HG03025 (cell line): ENCODE measurements around the gene MRM3.
"Not testable (repeated sequence)": the region's sequence is repeated elsewhere in the genome, so short reads cannot be mapped to it uniquely, and the experiment has no call there.

ENCODE experiments used
- ATAC-seq: cut with Tn5 transposase; IDR thresholded peaks from one replicate; pipeline ENCODE4 v1.9.1; 2021; ENCODE audit warnings: mild to moderate bottlenecking, moderate library complexity; ENCODE audit not compliant: unreplicated experiment, low FRiP score

The MRM3 gene

DNA sequence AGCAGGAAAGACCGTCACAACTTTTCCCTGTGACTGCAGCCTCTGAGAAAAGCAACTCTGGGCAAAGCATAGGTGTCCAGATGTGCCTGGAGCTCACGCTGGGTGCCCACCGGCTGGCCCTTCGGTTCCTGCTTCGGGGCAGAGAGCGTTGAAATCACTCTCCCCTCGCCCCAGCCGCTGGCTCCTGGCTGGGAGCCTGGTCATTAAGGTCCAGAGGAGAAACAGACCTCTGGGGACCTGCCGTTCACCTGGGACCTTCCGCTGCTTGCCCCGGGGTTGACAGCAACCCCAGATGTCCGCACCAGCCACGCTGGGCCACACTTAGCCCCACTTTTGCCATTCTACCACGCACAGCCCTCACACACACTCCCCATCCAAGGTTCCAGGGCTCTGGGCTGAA is 13.1 kb downstream of the MRM3 start:
- no peak for ATAC-seq

DNA sequence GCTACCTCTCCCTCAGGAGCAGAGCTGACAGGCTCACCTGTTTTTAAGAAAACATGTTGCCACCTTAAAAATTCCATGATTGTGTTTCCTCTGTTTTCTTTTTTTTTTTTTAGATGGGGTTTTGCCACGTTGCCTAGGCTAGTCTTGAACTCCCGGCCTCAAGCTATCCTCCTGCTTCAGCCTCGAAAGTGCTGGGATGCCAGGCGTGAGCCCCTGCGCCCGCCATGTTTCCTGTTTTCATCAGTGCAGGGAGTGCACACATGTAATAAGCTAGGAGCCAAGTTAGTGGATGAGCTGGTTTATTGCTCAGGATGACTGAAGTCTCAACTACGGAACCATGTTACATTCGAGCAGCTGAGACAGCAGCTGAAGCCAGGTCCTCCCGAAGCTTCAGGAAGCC is 13.6 kb downstream of the MRM3 start:
- ATAC-seq = no peak

DNA sequence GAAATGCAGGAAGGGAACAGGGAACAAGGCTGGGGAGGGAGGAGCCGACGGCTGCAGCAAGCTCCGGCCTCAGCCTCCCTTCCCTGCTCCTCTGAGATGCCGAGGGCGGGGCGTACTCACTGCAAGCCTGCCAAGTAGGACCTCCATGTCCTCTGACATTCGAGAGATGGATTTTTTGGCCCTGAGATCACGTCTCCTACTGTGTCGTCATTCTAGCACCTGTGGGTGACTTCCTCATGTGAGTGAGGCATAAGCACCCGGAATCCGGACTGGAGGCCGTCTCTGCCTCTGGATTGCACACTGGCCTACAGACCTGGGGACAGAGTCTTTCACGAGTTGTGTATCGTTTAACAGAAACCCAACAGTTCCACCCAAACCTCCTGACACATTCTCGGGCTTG is 14.5 kb downstream of the MRM3 start:
- no peak for ATAC-seq

DNA sequence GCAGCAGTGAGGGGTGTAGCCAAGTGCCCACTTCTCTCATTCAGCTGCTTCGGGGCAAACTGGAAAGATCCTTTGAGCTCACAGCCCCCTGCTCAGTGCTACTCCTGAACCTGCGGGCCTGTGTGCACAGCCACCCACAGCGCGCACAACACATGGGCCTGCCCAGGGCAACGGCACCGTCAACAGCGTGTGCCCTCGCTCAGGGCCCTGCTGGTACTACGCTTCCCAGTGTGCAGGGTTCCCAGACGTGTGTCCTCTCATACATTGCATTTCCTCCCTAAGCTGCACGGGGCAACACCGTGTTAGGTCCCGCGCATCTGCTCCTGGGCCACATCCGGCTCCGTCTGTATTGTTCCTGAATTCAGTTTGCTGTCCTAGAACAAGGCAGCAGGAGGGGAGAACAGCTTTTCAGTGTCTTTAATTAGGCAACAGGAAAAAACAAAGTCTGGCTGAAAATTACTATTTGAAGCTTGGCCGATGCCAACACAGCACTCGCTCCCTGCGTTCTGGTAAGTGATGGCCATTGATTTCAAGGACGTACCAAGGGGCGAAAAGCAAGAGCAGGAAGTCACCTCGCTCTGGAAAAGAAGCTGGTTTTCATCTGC is 15.2 kb downstream of the MRM3 start:
- ATAC-seq = no peak

DNA sequence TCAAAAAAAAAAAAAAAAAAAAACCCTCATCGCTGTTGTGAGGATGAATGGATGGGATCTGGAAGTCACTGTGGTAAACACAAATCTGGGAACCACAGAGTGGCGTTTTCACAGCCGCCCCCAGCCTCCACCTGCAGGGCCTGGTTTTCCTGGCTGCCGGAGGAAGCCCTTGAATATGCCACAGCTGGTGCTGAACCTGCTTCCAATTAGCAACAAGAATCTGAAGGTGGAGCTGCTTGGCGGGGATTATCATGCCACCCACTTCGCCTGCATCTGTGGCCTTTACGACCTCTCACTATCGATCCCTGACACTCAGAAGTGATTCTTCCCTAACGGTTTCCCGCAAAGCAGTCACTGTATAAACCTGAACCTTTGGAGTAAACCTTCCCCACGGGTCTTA is 16.1 kb downstream of the MRM3 start:
- ATAC-seq = no peak

DNA sequence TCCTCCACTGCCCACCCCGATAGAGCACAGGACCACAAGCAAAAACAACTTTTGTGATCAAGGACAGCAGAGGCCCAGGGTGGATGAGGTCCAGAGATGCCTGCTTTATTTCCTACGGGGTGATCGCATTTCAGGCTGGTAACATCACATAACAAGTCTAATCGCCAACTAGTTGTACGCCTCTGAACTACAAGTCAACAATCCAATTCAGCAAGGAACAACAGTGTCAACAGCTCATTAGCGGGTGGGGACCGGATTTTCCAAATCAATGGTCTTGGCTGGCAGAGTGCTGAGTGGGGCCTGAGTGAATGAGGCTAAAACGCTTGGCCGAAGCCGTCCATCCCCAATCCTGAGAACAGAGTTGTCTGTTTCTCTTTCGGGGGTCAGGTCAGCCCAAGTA is 17.1 kb downstream of the MRM3 start:
- ATAC-seq = no peak

DNA sequence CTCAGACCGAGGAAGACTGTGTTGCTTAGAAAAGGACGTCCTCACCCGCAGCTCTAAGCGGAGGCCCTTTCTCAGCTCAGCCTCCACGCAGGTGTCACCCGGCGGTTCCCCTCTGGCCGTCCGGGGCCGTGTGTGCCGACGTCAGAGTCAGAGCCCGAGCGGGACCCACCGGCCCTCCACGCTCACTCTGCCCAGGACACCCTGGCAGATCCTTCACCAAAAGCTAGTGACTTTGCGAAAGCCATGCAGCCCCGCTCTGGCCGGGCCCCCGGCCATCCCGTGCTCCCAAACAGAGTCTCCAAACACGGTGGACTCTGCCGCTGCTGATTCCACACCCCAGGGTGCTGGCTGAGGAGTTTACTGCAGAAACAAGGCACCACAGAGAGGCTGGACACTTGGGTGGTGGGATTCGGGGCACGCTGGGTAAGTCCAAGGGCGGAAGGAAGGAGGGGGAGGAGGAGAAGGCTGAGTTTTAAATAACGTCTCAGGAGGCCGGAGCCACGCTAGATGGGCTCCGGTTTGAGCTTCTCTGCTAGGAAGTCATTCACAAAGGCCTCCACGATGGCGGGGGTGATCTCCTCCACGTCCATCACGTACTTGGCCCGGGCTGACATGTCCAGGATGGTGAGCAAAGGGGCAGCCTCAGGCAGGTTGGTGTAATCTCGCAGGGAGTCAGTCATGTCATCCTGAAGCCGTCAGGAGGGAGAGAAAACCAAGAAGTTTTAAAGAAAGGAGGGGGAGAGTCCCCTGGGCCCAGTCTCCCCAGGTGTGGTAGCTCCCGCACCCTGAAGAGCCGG is 18.5 kb downstream of the MRM3 start:
- ATAC-seq = no peak

DNA sequence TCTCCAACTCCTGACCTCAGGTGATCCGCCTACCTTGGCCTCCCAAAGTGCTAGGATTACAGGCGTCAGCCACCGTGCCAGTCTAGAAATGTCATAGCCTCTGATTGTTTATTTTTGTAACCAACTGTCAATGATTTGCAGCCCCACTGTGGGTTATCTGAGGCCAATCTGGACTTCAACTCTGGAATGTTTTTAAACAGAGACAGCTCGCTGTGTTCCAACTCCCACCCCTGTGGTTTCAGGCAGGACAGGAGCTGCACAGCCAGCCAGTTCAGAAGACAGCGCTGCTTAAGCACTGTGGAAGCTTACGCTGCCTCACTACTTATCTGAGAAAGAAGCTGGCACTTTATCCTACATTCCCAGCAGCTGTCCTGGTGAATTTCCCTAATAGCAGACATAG is 19.5 kb downstream of the MRM3 start:
- no peak for ATAC-seq

DNA sequence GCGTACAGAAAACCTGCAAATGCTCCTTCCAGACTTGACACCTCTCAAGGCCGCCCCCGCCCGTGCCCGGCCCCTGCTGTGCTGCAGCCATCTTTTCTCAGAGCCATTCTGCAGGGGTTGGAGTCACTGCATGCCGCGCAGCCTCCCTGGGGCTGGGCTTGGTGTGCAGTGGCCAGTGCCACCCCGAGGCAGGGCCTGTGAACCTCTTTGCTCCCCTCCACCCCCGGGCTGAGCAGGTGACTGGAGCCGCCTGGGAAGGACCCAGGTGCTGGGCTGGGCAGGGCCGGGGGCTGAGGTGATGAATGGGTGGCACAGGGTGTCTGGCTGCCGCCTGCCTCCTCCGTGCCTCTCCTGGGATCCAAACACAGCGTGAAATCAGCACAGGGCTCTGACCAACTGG is 20.3 kb downstream of the MRM3 start:
- ATAC-seq = no peak

DNA sequence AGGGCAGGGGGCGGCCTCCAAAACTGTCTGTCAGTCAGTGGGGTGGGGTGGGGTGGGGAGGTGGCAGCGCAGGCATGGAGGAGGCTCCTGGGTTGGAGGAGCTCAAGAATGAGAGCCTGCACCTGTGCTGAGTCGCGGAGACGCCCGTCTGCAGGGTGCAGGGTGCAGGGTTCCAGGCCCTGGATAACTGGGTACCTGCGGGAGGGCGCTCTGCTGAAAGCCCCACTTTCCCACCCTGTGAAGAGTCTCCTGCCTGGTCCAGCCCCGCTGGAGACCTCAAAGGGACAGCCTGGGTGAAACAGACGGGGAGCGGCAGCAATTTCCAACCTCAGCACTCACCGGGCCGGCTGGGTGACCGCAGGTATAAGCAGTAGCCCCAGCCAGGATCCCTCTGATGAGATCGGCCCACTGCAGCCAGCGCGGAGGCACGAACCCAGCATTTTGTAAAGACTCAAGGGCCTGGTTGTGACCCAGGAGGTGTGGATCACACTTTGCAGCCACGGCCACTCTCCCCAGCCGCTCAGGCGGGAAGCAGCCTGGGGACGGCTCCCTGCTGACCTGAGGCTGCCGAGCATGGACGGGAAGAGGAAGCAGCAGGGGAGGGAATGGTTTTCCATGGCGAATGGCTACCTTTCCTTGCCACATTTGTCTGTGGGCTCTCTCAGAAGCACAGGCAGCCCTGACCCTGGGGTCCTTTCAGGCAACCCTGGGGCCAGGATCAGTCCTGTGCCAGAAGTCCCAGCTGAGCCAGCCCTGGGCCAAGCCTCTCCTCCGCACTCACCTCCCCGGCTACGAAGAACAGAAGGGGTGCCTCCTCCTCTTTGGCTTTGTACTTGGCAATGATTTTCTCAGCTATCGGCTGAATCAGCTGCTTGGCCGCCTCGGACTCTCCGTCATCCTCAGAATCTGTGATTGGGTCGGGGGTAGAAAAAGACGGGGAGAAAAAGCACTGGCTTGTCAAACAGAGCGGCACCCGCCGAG is 21.0 kb downstream of the MRM3 start:
- no peak for ATAC-seq

DNA sequence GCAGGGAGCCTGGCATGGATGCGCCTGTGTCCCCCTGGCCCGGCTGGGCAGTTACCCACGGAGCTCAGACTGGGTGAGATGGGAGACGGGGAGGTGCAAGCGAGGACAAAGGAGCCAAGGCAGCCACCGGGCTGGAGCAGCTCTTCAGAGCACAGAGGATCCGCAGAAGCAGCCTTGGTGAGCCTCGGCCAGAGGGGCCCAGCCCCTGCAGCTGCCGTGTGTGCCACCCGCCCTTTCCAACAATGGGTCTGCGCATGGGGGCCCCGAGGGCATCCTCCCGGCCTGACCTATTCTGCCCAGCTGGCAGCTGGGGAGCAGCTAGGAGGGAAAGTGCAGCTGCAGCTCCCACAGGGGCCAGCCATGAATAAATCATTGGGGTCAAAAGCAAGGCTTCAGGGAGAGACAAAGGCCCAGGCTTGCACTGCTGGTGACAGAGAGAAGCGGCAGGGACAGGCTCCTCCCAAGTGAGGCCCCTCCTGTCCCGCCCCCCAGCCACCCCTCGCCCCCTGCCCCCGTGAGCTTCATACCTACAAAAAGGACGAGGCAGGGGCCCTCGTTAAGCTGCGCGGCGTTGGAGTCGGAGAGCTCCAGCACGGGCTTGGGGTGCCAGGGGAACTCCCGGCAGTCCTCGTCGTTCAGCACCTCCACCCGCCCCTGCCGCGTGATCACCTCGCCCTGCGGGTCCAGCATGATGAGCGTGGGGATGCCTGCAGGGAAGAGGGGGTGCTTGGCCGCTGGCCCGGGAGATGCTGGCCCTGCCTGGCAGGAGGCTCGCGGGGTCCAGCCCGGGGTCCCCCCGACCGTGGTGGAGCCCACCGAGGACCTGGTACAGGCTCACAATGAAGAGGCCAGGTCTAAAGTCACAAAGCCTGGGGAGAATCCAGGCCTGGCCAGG is 22.6 kb downstream of the MRM3 start:
- ATAC-seq = no peak

DNA sequence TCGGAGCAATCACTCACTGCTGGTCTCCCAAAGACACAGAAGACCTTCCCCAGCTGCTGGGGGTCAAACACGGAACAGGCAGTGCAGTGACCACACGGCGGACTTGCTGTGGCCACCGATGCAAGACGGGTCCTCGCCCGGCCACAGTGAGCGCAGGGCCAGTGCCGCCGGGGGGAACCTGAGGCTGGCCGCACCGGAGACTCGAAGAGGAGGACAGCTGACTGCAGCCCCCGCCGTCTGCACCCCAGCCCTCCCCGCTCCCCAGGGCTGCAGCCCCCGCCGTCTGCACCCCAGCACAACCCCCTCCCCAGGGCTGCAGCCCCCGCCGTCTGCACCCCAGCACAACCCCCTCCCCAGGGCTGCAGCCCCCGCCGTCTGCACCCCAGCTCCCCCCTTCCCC is 23.7 kb downstream of the MRM3 start:
- ATAC-seq = not testable (repeated sequence)

DNA sequence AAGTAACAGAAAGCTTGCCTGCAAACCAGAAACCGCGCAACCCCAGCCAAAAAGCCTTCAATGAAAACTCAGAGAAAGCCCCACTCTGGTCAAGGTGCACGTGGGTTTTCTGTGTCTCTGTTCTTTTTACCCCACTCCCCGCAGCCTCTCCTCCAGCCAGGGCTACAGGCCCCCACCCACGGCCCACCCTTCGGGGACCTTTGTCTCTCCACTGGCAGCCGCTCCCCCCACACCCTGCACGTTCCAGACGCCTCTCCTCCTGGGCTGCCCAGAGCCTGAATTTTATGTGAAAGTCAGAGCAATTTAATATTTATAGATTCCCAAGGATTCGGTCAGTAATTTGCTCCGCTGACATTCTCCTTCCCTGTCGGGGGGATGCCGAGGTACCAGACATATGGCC is 24.2 kb downstream of the MRM3 start:
- no peak for ATAC-seq

DNA sequence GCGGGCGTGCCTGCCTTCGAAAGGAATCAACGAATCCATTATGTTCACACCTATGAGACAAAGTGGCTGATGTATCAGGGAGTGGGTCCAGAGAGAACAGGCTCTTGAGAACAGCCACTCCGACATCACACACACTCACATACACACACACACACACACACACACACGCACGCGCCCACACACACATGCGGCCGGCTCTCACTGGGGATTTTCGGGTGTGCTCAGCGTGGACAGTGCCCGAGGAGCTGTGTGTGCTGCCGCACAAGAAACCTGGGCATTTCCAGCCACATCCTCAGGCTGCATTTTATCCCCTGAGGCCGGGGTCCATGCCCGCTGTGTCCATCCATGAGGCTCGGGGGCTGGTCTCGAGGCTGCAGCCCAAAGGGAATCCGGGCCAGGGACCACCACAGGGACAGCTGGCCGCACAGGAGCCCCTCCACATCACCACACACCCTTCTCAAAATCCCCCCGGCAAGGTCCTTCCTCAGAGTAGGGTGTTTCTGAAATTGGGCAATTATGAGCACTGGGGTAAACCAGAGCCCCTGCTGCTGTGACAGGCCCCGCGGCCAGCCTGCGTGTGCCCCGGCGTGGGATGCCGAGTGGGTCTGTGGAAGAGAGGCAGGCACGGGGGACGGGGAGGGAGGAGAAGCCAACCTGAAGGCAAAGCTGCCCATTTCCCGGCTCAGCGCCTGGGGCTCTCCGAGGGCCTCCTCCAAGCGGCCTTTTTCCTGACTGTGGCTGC is 24.8 kb downstream of the MRM3 start:
- ATAC-seq = no peak

DNA sequence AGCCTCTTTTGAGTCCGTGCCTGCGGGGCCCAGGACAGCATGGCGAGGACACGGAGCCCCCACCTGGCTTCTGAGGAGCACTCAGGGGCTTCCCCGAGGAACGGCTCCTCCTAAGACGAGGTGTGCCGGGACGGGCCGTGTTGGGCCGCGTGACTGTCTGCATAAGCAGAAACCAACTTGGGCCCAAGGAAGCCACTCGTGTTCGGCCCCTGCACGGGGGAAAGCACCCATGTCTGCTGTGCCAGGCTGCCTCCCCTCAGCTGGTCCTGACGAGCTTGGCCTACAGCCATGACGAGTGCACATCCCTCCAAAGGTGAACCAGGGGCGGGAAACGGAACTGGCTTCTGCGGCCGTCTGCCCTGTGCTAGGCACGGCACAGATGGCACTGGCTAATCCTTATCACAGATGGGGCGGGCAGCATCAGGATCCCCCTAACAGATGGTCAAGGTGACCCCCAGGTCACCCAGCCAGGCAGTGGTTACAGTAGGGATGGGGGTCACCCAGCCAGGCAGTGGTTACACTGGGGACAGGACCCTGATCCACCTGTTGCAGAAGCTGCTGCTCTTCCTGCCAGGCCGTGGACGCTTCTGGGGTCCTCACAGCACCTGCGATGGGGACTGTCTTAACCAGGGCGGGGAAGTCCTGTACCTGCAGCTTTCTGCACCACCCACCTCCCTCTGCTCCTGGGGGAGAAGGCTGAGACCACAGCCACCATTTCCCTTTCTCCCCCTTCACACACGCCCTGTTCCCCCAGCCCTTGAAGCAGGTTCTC is 25.6 kb downstream of the MRM3 start:
- ATAC-seq = no peak

DNA sequence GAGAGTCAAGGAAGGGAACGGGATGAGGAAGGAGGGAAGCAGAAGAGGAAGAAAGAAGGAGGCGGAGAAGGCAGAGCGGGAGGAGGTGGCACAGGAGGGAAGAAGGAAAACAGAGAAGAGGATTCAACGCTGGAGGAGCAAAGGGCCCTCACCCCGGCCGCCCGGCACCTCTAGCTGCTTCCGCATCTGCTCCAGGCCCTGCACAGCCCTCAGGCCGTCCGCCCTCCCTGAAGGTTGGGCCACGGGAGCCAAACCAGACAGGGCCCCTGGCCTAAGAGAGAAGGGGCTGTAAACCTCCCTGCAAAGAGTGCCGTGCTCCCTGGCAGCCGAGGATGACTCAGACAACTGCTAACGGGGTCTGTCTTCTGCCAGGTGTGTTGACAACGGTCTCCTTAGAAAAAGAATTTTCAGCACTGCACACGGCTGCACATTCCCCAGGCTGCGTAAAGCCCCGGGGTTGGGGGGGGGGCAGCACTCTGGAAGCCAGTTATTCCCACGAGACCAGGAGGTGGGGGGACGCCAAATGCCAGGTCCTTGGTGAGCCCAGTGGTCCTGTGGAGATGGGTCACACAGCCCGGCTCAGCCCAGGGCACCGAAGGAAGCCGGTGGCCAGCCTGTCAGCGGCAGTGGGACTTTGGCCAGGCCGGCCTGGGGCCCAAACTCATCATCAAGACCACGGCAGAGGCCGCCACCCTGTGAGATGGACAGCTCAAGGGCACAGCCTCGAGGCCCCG is 29.1 kb downstream of the MRM3 start:
- no peak for ATAC-seq

DNA sequence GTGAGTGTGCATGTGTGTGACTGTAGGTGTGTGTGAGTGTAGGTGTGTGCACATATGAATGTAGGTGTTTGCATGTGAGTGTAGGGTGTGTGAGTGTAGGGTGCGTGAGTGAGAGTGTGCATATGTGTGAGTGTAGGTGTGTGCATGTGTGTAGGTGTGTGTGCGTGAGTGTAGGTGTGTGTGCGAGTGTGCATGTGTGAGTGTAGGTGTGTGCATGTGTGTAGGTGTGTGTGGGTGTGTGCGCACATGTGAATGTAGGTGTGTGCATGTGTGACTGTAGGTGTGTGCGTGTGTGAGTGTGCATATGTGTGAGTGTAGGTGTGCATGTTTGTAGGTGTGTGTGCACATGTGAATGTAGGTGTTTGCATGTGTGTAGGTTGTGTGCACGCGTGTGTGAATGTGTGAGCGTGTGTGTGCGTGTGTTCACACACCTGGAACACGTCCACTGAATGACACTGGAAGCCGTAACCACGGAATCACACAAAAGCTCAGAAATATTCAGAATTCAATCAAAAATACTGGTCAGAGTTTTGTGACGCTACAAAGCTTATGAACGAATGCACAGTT is 30.6 kb downstream of the MRM3 start:
- no peak for ATAC-seq

DNA sequence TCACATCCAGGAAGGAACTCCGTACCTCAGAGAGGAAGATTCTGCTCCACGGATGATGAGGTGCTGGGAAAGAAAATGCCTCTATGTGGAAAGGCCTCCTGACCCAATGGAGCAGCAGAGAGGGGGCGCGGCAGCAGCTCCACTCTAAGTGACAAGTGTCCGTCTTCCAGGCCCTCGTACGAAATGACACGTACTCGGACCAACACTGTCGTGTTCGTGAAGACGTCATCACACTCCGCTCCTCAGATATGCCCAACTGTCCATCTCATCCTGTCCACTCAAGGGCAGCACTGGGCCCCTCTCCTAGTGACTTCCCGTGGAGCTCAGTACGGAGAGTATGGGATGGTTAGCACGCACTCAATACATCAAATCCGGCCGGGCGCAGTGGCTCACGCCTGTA is 32.2 kb downstream of the MRM3 start:
- ATAC-seq = no peak
